PC-9 (cell line): ENCODE data around the gene DAAM2.

ENCODE experiments used
- CTCF ChIP-seq: fragments of 200-600 bp; sonication (generic); conservative IDR thresholded peaks from 2 replicates; pipeline ENCODE4 v1.6.1; 2017; ENCODE audit warnings: mixed run types, antibody characterized with exemption, mild to moderate bottlenecking, moderate library complexity
- EZH2 ChIP-seq: fragments of 200-600 bp; sonication (generic); IDR thresholded peaks from 2 replicates; pipeline ENCODE4 v1.8.0; 2017; ENCODE audit warnings: antibody characterized with exemption, low read depth

GRCh38 chr6:39861663-39862062, 69.5 kb downstream of the DAAM2 start:
- TF ChIP-seq CTCF (no peak), EZH2 (no peak)
